ENCODE data around the gene GLT1D1.
"Not testable (repeated sequence)": the region's sequence is repeated elsewhere in the genome, so short reads cannot be mapped to it uniquely, and the experiment has no call there.

GLT1D1 gene

DNA sequence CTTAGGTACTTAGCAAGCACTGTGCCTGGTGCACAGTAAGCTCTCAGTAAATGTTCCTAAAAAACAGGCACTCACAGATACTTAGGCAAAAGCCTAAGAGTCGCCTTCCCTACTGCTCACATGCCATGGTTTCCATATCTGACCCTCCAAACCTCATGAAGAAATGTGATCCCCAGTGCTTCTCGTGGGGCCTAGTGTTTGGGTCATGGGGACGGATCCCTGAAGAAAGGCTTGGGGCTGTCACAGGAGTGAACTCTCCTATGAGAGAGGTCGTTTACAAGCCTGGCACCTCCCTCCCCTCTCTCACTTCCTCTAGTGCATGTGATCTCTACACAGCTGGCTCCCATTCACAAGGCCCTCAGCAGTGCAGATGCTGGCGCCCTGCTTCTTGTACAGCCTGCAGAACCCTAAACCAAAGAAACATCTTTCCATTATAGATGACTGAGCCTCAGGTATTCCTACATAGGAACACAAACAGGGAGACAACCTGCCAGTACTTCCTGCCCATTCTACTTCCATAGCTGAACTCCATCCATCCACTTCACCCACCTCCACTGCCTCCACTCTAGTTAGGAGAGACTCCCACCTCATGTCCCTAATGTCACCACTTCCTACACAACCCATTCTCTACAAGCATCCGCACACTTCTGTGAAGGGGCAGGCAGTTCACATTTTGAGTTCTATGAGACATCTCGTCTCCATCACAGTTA is 32.4 kb upstream of the GLT1D1 start:
- no peak for DNase-seq (ENCODE audit: low read depth in 2 of 2)

DNA sequence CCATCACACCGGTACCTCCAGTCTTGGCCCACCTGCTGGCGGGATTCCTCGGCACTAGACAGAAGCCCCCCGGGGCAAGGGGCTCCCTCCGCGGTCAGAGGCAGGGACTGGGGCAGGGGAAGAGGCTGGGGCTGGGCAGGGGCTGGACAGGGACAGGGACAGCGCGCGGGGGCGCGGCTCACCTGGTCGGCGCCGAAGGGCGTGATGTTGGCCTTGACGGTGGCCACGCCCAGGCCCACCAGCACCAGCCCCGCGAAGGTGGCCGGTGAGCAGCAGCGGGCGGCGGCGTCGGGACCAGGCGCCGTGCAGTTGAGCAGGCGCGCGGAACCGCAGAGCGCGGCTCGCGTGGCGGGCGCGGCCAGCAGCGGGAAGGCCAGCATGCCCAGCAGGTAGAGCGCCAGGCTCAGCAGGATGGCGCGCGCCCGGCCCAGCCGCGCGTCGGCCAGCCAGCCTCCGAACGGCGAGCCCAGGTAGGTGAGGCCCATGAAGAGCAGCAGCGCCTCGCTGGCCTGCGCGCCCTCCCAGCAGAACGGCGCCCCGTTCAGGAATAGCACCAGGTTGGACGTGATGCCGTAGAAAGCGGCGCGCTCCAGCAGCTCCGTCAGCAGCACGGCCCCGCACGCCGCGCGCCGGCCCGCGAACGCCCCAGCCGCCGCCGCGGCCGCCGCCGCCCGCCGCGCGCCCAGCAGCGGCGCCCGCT is 29.9 kb upstream of the GLT1D1 start:
- DNase-seq (ENCODE audit: low read depth in 2 of 2): peak in 1 of 2 donors; percentile 23

DNA sequence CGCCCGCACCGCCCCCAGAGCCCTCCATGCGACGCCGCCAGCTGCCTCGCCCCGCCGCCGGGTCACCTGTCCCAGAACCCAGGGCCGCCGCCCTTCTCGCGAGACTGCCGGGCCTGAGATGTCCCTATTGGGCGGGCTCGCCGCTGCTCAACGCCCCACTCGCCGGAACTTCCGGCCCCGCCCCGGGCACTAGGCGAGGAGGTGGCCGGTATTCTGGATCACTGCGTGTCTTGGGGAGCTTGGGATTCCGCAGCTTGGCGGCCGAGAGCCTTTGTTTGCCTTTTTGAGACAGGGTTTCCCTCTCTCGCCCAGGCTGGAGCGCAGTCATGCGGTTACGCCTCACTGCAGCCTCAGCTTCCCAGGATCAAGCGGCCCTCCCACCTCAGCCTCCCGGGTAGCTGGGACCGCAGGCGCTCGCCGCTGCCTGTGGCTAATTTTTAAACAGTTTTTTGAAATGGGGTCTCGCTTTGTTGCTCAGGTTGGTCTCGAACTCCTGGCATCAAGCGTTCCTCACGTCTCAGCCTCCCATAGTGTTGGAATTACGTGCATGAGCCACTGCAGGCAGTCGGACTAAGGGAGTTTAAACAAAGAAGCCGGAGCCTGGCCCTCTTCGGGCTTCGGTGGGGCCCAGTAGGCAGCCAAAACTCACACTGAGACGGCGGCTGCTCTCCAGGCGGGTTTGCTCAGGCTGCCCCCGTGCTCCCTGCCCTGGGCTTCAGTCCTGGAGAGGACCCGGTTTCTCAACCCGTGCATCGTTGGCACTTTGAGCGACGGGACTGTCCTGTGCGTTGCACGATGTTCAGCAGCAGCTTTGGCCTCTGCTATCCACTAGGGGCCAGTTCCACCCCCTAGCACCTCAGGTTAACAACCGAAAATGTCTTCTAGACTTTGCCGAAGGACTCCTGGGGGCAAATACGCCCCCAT is 29.1 kb upstream of the GLT1D1 start, which contains the start of gene SLC15A4:
TSS of gene SLC15A4 (minus strand) at position 43 of the 924 bp plus-strand sequence. CDS start at position 28, 15 bp downstream.
- peak; percentile 83 to 94 for DNase-seq (ENCODE audit: low read depth in 2 of 2)

- DNase-seq (ENCODE audit: low read depth in 2 of 2): no peak
Measured at GRCh38 chr12:128825835-128826234, 27.4 kb upstream of the GLT1D1 start.

DNA sequence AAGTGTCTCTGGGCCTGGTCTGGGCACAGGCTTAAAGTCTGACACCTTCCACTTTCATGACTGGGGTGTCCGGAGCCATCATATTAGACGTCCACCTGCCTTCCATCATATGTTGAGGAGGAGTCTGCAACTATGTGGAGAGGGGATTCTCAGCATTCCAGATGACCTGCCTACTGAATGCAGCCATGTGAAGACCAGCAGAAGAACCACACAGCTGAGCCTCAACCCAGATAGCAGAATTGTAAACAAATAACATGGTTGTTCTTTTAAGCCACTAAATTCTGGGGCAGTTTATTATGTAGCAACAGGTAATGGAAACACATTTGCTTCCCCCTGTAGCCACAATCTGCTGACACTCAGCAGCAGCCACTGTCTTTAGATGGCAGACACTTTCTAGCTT is 25.6 kb upstream of the GLT1D1 start:
- DNase-seq (ENCODE audit: low read depth in 2 of 2): no peak

DNA sequence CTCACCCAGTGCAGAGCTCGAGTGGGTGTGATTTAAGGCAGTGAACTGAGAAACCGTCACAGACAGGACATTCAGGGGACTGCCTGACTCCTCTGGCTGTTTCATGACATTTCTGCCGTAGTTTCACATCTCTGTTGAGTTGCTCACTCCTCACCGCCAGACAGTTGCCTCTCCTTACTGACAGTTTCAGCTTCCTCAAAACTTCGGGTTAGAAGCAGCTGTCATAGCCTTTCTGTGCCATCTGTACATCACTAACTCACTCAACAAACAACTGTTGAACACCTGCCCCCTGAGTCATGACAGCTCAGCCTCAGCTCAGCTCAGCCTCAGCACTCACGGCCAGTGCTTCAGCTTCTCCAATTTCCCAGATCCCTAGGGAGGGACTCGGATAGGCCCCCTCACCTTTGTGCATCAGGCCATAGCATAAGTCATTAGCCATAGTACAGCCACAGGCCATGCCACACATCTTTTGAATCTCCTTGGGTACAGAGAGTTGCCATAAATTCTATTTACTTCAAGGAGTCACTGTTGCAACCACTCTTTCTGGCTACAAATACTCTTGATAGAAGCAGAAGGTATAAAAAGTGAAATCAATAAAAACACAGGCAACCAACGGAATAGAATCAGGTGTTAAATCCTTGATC is 23.3 kb upstream of the GLT1D1 start:
- DNase-seq (ENCODE audit: low read depth in 2 of 2): no peak

DNA sequence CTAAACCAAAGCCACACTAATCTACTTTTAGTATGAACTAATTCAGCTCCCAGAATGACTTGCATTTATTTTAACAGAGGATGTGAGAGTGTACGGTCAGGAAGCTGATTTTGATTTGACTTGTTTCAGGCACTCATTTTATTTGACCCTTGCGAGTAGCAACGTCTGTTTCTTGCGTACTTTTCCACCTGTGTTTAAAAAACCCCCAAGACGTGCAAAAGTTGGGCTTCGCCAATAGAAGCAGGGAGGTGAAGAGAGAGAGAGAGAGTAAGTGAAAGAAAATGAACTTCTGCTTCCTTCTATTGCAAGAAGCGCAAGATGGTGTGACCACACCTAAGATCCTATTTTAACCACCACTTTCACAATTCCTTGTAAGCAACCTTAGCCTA is 22.8 kb upstream of the GLT1D1 start:
- no peak for DNase-seq (ENCODE audit: low read depth in 2 of 2)

DNA sequence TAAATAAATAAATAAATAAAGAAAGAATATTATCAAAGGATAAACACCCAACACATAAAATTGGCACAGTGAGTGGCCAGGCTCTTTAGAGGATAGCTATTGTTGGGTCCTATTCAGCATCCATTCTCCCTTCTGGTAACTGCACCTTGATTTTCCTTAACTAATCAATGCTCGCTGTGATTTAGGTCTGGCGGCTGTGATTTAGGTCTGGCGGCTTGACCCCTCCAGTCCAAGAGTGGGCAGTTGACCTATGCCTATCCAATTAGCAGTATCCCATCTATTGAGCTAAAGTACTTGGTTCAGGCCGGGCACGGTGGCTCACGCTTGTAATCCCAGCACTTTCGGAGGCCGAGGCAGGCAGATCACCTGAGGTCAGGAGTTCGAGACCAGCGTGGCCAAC is 19.9 kb upstream of the GLT1D1 start:
- DNase-seq (ENCODE audit: low read depth in 2 of 2): no peak

DNA sequence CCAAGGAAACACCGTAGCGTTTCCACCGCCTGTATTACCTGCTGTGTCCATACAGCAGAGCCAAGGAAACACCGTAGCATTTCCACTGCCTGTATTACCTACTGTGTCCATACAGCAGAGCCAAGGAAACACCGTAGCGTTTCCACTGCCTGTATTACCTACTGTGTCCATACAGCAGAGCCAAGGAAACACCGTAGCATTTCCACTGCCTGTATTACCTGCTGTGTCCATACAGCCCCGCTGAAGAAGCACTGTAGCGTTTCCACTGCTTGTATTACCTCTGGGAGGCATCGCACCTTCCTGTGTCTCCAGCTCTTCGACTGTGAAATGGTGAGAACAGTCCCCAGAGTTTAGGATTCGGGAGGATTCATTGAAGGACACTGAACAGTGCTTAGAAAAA is 13.4 kb upstream of the GLT1D1 start:
- not testable (repeated sequence) for DNase-seq (ENCODE audit: low read depth in 2 of 2)

- DNase-seq (ENCODE audit: low read depth in 2 of 2): no peak
Measured at GRCh38 chr12:128840862-128841468, 12.3 kb upstream of the GLT1D1 start.

- DNase-seq (ENCODE audit: low read depth in 2 of 2): no peak
Measured at GRCh38 chr12:128842579-128842978, 10.7 kb upstream of the GLT1D1 start.

DNA sequence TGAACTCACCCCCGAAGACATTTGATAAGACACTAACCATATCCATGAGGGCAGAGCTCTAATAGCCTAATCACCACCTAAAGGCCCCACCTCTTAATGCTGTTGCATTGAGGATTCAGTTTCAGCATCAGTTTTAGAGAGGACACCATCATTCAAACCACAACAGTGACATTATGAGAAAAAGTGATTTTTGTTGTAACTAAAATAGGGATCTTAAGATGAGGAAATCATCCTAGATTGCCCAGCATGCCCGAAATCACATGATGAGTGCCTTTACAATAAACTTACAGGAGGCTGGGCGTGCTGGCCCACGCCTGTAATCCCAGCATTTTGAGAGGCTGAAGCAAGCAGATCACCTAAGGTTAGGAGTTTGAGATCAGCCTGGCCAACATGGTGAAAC is 9.7 kb upstream of the GLT1D1 start:
- no peak for DNase-seq (ENCODE audit: low read depth in 2 of 2)

- no peak for DNase-seq (ENCODE audit: low read depth in 2 of 2)
Measured at GRCh38 chr12:128844031-128844635, 9.1 kb upstream of the GLT1D1 start.

- not testable (repeated sequence) for DNase-seq (ENCODE audit: low read depth in 2 of 2)
Measured at GRCh38 chr12:128846671-128847070, 6.6 kb upstream of the GLT1D1 start.

DNA sequence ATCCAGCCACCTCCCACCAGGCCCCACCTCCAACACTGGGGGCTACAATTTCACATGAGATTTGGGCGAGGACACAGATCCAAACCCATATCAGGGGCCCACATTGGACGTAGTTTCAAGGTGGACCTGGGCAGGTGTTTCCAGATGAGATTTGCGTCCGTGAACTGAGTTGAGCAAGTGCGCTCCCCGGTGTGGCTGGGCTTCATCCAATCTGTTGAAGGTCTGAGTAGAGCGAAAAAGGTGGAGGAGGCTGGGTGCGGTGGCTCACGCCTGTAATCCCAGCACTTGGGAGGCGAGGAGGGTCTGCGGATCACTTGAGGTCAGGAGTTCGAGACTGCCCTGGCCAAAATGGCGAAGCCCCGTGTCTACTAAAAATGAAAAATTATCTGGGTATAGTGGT is 4.9 kb upstream of the GLT1D1 start:
- DNase-seq (ENCODE audit: low read depth in 2 of 2): no peak

- DNase-seq (ENCODE audit: low read depth in 2 of 2): not testable (repeated sequence)
Measured at GRCh38 chr12:128849806-128850205, 3.5 kb upstream of the GLT1D1 start.

DNA sequence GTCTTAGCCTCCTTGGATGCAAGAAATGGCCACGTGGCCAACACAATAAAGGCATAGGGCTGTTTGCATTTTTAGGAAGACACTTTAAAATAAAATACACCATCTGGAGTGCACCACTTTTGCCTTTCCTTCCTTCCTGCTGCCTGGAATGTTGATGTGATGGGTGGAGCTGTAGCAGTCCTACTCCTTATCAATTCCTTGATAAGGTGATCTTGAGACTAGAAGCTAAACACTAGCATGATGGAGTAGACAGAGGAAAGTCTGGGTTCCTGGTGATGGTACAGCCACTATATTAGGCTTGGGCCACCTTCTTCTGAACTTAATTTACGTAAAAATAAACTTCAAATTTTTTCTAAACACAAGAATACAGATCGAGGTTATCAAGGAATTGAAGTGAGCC is 2.9 kb upstream of the GLT1D1 start:
- DNase-seq (ENCODE audit: low read depth in 2 of 2): no peak

DNA sequence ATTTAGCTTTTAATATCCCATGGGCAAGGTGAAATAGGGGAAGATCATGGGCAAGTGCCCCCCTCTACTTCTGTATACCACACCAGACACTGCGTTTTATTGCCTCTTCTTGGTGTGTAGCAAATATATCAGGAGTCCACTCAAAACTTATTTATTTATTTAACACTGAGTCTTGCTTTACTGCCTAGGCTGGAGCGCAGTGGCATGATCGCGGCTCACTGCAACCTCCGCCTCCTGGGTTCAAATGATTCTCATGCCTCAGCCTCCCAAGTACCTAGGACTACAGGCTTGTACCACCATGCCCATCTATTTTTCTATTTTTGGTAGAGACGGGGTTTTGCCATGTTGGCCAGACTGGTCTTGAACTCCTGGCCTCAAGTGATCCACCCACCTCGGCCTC is 1.8 kb upstream of the GLT1D1 start:
- not testable (repeated sequence) for DNase-seq (ENCODE audit: low read depth in 2 of 2)

- DNase-seq (ENCODE audit: low read depth in 2 of 2): no peak
Measured at GRCh38 chr12:128852026-128852698, 1.1 kb upstream of the GLT1D1 start.

GRCh38 chr12:128853600-128854197 is 421 bp downstream of the GLT1D1 start:
- DNase-seq (ENCODE audit: low read depth in 2 of 2): no peak
